Measurements from ENCODE around the gene ELOVL7.
"Not testable (repeated sequence)": the region's sequence is repeated elsewhere in the genome, so short reads cannot be mapped to it uniquely, and the experiment has no call there.

The ELOVL7 gene

GRCh38 chr5:60754495-60754894 is 89.6 kb downstream of the ELOVL7 start:
- CTCF ChIA-PET: no interaction called here

GRCh38 chr5:60744682-60745081 is 99.4 kb downstream of the ELOVL7 start:
- ChIA-PET CTCF (interaction anchor here (0.9 to 1.2 kb wide), 2 partner anchors 9 to 24 kb away, joined by 3 to 4 read pairs; no protein-coding TSS in a partner anchor), POLR2A (no interaction called here)
- no peak for TF ChIP-seq CTCF (IDR thresholded peaks at IDR 0.05; ENCODE audit: control extremely low read depth, extremely low read depth, low read depth, missing control alignments)
- DNase-seq (ENCODE audit: extremely low spot score): no peak

More at GRCh38 chr5:60754495-60754894, 89.6 kb downstream of the ELOVL7 start:
- no peak for TF ChIP-seq CTCF (IDR thresholded peaks at IDR 0.05; ENCODE audit: control extremely low read depth, extremely low read depth, low read depth, missing control alignments)
- POLR2A ChIA-PET: no interaction called here
- no peak for DNase-seq (ENCODE audit: extremely low spot score)

GRCh38 chr5:60743511-60744314 is 100.4 kb downstream of the ELOVL7 start:
- ChIA-PET CTCF (interaction anchor here (0.9 to 1.2 kb wide), 4 partner anchors 8 to 25 kb away, joined by 3 to 4 read pairs (median 4); no protein-coding TSS in a partner anchor), POLR2A (no interaction called here)
- DNase-seq (ENCODE audit: extremely low spot score): no peak
- no peak for TF ChIP-seq CTCF (IDR thresholded peaks at IDR 0.05; ENCODE audit: control extremely low read depth, extremely low read depth, low read depth, missing control alignments)

- POLR2A ChIA-PET: no interaction called here
- TF ChIP-seq CTCF (IDR thresholded peaks at IDR 0.05; ENCODE audit: control extremely low read depth, extremely low read depth, low read depth, missing control alignments): no peak
- CTCF ChIA-PET: no interaction called here
- no peak for DNase-seq (ENCODE audit: extremely low spot score)
Measured at GRCh38 chr5:60740322-60740721, 103.7 kb downstream of the ELOVL7 start.

- no peak for DNase-seq (ENCODE audit: extremely low spot score)
- no peak for TF ChIP-seq CTCF (IDR thresholded peaks at IDR 0.05; ENCODE audit: control extremely low read depth, extremely low read depth, low read depth, missing control alignments)
- CTCF ChIA-PET: interaction anchor here (1.1 kb wide), 1 partner anchor 44 kb away, joined by 3 read pairs; no protein-coding TSS in a partner anchor
- POLR2A ChIA-PET: no interaction called here
Measured at GRCh38 chr5:60738933-60739332, 105.1 kb downstream of the ELOVL7 start.

- TF ChIP-seq CTCF (IDR thresholded peaks at IDR 0.05; ENCODE audit: control extremely low read depth, extremely low read depth, low read depth, missing control alignments): no peak
- no peak for DNase-seq (ENCODE audit: extremely low spot score)
- CTCF ChIA-PET: interaction anchor here (1.1 kb wide), 1 partner anchor 44 kb away, joined by 3 read pairs; no protein-coding TSS in a partner anchor
- POLR2A ChIA-PET: no interaction called here
Measured at GRCh38 chr5:60738461-60738860, 105.6 kb downstream of the ELOVL7 start.

GRCh38 chr5:60730858-60731257 is 113.2 kb downstream of the ELOVL7 start:
- POLR2A ChIA-PET; DNase-seq (ENCODE audit: extremely low spot score): not testable (repeated sequence)
- CTCF ChIA-PET: interaction anchor here (0.9 kb wide), 1 partner anchor 66 kb away, joined by 3 read pairs; no protein-coding TSS in a partner anchor
